Heart left ventricle (tissue), 16 donors: Measurements from ENCODE around the gene CHCHD1. TPM values are rescaled to one million over a fixed set of nuclear protein-coding genes. Genes with fewer than 3 reads are reported as not detected.
A peak's percentile ranks its signal among the peaks of the same experiment; 100 is the strongest.

Experiments
- ATAC-seq, 4 donors: fragments of 200-7000 bp; cut with Tn5 transposase; one replicate each; pipeline ENCODE4 v1.9.1; 2020 to 2022; ENCODE audit warnings: moderate library complexity in 4 of 4, mild to moderate bottlenecking in 3 of 4, moderate number of reproducible peaks in 1 of 4
- DNase-seq, 5 donors: peaks; one replicate each; pipeline ENCODE4 v3.0.0-alpha.2; 2020
- H3K27ac ChIP-seq, 12 donors: fragments of 200-600 bp; sonication (generic) in 4 of 12; one replicate each; pipeline versions ENCODE4 v1.5.0 to v1.8.0; 2016 to 2022; ENCODE audit warnings: mild to moderate bottlenecking in 2 of 12
- H3K27me3 ChIP-seq, 9 donors: fragments of 200-600 bp; sonication (generic) in 2 of 9; one replicate each; pipeline versions ENCODE4 v1.5.1 to v1.8.0; 2016 to 2022; ENCODE audit warnings: mild to moderate bottlenecking in 3 of 9
- H3K36me3 ChIP-seq, 9 donors: fragments of 200-600 bp; sonication (generic) in 2 of 9; one replicate each; pipeline versions ENCODE4 v1.5.0 to v1.8.0; 2018 to 2022; ENCODE audit warnings: mild to moderate bottlenecking in 2 of 9
- H3K4me1 ChIP-seq, 12 donors: fragments of 200-600 bp; sonication (generic) in 4 of 12; one replicate each; pipeline versions ENCODE4 v1.5.0 to v1.8.0; 2016 to 2022; ENCODE audit warnings: mild to moderate bottlenecking in 3 of 12
- H3K4me3 ChIP-seq, 12 donors: fragments of 200-600 bp; sonication (generic) in 4 of 12; one replicate each; pipeline versions ENCODE4 v1.5.0 to v1.8.0; 2017 to 2022; ENCODE audit warnings: mild to moderate bottlenecking in 9 of 12, moderate library complexity in 4 of 12
- H3K9me3 ChIP-seq, 12 donors: fragments of 200-600 bp; sonication (generic) in 4 of 12; one replicate each; pipeline versions ENCODE4 v1.5.0 to v1.8.0; 2016 to 2022; ENCODE audit warnings: mild to moderate bottlenecking in 1 of 12
- CTCF ChIP-seq, 12 donors: fragments of 200-600 bp; sonication (generic) in 4 of 12; IDR thresholded peaks; one replicate each; pipeline versions ENCODE4 v1.5.0 to v1.8.0; 2018 to 2022; ENCODE audit warnings: antibody characterized with exemption in 12 of 12, mild to moderate bottlenecking in 5 of 12
- POLR2A ChIP-seq, 2 donors: fragments of 450-650 bp; IDR thresholded peaks; one replicate each; pipeline ENCODE4 v1.6.1; 2017; ENCODE audit warnings: antibody characterized with exemption in 2 of 2, mild to moderate bottlenecking in 2 of 2, moderate library complexity in 2 of 2
- WGBS, 4 donors: extraction: QIAGEN DNeasy Blood & Tissue Kit in 2 of 4; methylation state at CpG; one replicate each; pipeline versions ENCODE4 v1.1.5 to v1.1.7; 2013 to 2018; 5-methylcytosine and 5-hydroxymethylcytosine counted together
- intact Hi-C, 10 donors: fragments of 100-400 bp; cut with DNase I; formaldehyde crosslinking; loops; one replicate each; pipeline versions ENCODE4 v1.11.1 to v1.14.2; 2022
- polyA plus RNA-seq, 2 donors: library from polyadenylated mRNA; stranded (reverse); fragments of 200-250 nt; gene quantifications; one replicate each; pipeline ENCODE4 v1.2.3, GENCODE V29; 2013
- total RNA-seq, 9 donors: library from RNA; depleted of rRNA in 2 of 9; stranded (reverse); fragments of >200 nt in 2 of 9; fragmentation: NEBNext Ultra II Directional in 3 of 9; extraction: Animal tissue kit (Norgen Biotek cat#: 25700) in 3 of 9; gene quantifications; one replicate each; pipeline versions ENCODE4 v1.1.0 to v1.2.4, GENCODE V29; 2016 to 2023
- donor health status: ischemic (EF 13 %, LVEDD 7.1; RV severe dilation, severe dysfunction).
- donor health status: healthy with polysubstance abuse.
- donor health status: DM: no; HTN: yes; CAD: no.
- donor health status: DM: no; HTN: no; CAD: no.
- donor health status: ischemic (EF 25% LVEDD 6.9; RV normal size, moderate dysfunction).
- donor health status: ischemic (EF 25% LVEDD 5.7; RV mildly dilated, moderate dysfunction).
- donor health status: healthy.
- donor health status: DM: yes; HTN: yes; CAD: no.
- donor health status: ischemic (EF 35%, LVEDD 5.7; RV mildly dilated, moderate dysfunction).
- donor health status: nonischemic (EF 11% LVEDD 7.7; RV severe dilation, severe dysfunction).
- donor health status: DM: yes; HTN: yes; CAD: no.
- donor health status: PGD.
- donor health status: ischemic (EF 29% LVEDD 5.4; RV normal size, mild dysfunction).
- donor health status: nonischemic (EF 23%, LVEDD 6.1; RV moderate dilation, normal function).

Gene CHCHD1
- total and polyA plus RNA-seq, 11 donors = 17.3 to 77.9 (median 24.0) TPM

GRCh38 chr10:73773152-73773879, 8.5 kb upstream of the CHCHD1 start:
- Histone ChIP-seq H3K36me3 (peaks cover 0 to 79% (median 69%) of the 10 kb centered on the region in 9 donors), H3K4me3 (peak overlapping the region; percentile 46 to 95 (median 83)), H3K9me3 (no peaks in the 10 kb centered on the region), H3K27me3 (no peaks in the 10 kb centered on the region), H3K4me1 (peaks cover 7 to 52% (median 31%) of the 10 kb centered on the region in 12 donors), H3K27ac (peak overlapping the region; percentile 93 to 100 (median 98))
- TF ChIP-seq CTCF (IDR thresholded peaks at IDR 0.05) (no peak), POLR2A (IDR thresholded peaks at IDR 0.05) (no peak)
- ATAC-seq (peak in 1 of 4 donors; percentile 0), DNase-seq (peak in 2 of 5 donors; percentile 41 to 45)
- intact Hi-C loops = loop anchor here in 2 of 10 donors (5.0 to 10.0 kb wide), 2 partner anchors 104 to 1051 kb away; partner anchors contain the start of gene KAT6B (in 1 of the 2)
- WGBS, 4 donors = 1 to 4% (median 2%) methylated on average over 17 to 29 of the region's 29 CpGs

- H3K4me3 ChIP-seq = peak overlapping the region in 9 of 12 donors; percentile 65 to 88 (median 83)
- no peak for TF ChIP-seq POLR2A (IDR thresholded peaks at IDR 0.05)
- TF ChIP-seq CTCF (IDR thresholded peaks at IDR 0.05) = no peak
- intact Hi-C loops = loop anchor here in 2 of 10 donors (5.0 to 10.0 kb wide), 2 partner anchors 103 to 1050 kb away; partner anchors contain the start of gene KAT6B (in 1 of the 2)
- no peaks in the 10 kb centered on the region for H3K9me3 ChIP-seq
- H3K36me3 ChIP-seq = peaks cover 0 to 78% (median 68%) of the 10 kb centered on the region in 9 donors
- 8 to 40% (median 19%) methylated on average over 5 of the region's 5 CpGs for WGBS, 4 donors
- peaks cover 7 to 52% (median 31%) of the 10 kb centered on the region in 12 donors for H3K4me1 ChIP-seq
- H3K27me3 ChIP-seq = no peaks in the 10 kb centered on the region
- H3K27ac ChIP-seq = peak overlapping the region in 1 of 12 donors; percentile 6
- ATAC-seq = no peak
- DNase-seq = no peak
Measured at GRCh38 chr10:73774637-73775036, 7.2 kb upstream of the CHCHD1 start.

- Histone ChIP-seq H3K27me3 (no peaks in the 10 kb centered on the region), H3K27ac (no peak overlapping the region), H3K4me1 (peaks cover 5 to 60% (median 43%) of the 10 kb centered on the region in 12 donors), H3K36me3 (peaks cover 0 to 64% (median 52%) of the 10 kb centered on the region in 9 donors), H3K4me3 (no peak overlapping the region), H3K9me3 (no peaks in the 10 kb centered on the region)
- TF ChIP-seq POLR2A (IDR thresholded peaks at IDR 0.05) (no peak), CTCF (IDR thresholded peaks at IDR 0.05) (no peak)
- intact Hi-C loops = loop anchor here in 1 of 10 donors (10.0 kb wide), 1 partner anchor 1046 kb away; the partner anchor contains the start of gene KAT6B
- 87 to 95% (median 93%) methylated on average over 5 of the region's 5 CpGs for WGBS, 4 donors
- no peak for DNase-seq
- ATAC-seq = no peak
Measured at GRCh38 chr10:73779018-73779417, 2.8 kb upstream of the CHCHD1 start.

GRCh38 chr10:73779539-73780197, 2.2 kb upstream of the CHCHD1 start:
- Histone ChIP-seq H3K27me3 (no peaks in the 10 kb centered on the region), H3K4me3 (no peak overlapping the region), H3K27ac (no peak overlapping the region), H3K36me3 (peaks cover 0 to 57% (median 51%) of the 10 kb centered on the region in 9 donors), H3K9me3 (no peaks in the 10 kb centered on the region), H3K4me1 (peaks cover 4 to 56% (median 40%) of the 10 kb centered on the region in 12 donors)
- 78 to 89% (median 82%) methylated on average over 3 of the region's 3 CpGs for WGBS, 4 donors
- intact Hi-C loops = loop anchor here in 2 of 10 donors (5.0 to 10.0 kb wide), 2 partner anchors 32 to 1045 kb away; partner anchors contain the start of gene KAT6B (in 1 of the 2)
- ATAC-seq (no peak), DNase-seq (no peak)
- TF ChIP-seq CTCF (IDR thresholded peaks at IDR 0.05) (no peak), POLR2A (IDR thresholded peaks at IDR 0.05) (no peak)
